BJ (cell line): ENCODE results near the gene NSG2. TPM values are rescaled to one million over a fixed set of nuclear protein-coding genes. Genes with fewer than 3 reads are reported as not detected.

ENCODE experiments used
- CTCF ChIA-PET: fragments of 350-600 bp; formaldehyde crosslinking; extraction: SDS; loops from one replicate; lab custom pipeline; 2021; ENCODE audit warnings: antibody characterized with exemption, inconsistent platforms; lab: Yijun Ruan, JAX
- POLR2A ChIA-PET: fragments of 300-600 bp; sonication (Branson Sonifier 250); formaldehyde crosslinking; extraction: SDS; loops from one replicate; lab custom pipeline; 2021; ENCODE audit warnings: antibody characterized with exemption; lab: Charles Lee
- DNase-seq: peaks from one replicate; pipeline ENCODE4 v3.0.0-alpha.2; 2011; ENCODE audit warnings: low read depth
- H3K27me3 ChIP-seq: 2 replicates; pipeline ENCODE4 v1.6.0; 2011; ENCODE audit warnings: low read length; ENCODE audit not compliant: control insufficient read depth, insufficient read depth
- H3K36me3 ChIP-seq: 2 replicates; pipeline ENCODE4 v1.5.1; 2011; ENCODE audit warnings: low read length; ENCODE audit not compliant: control insufficient read depth, insufficient read depth
- H3K4me3 ChIP-seq: 2 replicates; pipeline ENCODE4 v1.5.1; 2011; ENCODE audit warnings: low read depth, mild to moderate bottlenecking, control low read depth, low read length
- CTCF ChIP-seq: IDR thresholded peaks from 2 replicates; pipeline ENCODE4 v1.5.1; 2011; ENCODE audit warnings: low read depth, mild to moderate bottlenecking, control low read depth, inconsistent platforms, low read length, moderate library complexity; ENCODE audit not compliant: insufficient read depth
- polyA plus RNA-seq: library from polyadenylated mRNA; depleted of rRNA; stranded (reverse); fragments of >200 nt; gene quantifications from 2 replicates; pipeline ENCODE4 v1.2.3, GENCODE V29; 2011

NSG2 gene
- polyA plus RNA-seq, 1 experiment = 0.04 TPM

DNA sequence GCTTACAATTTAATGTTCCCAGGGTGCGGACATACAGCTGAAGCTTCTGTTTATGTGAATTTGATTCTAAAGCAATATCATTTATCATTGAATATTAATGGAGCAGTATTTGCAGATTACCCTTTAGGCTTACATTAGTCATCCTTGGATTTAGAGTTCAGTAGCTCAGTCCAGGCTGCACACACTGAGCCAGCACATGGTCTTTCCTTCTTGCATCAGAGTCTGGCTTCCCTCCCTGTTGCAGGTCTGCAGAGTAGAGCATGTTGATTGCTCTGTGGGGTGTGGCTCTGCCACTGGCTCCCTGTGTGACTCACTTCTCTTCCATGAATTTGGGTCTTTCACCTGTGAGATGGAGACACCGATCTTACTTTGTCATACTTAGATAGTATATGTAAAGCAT is 36.8 kb downstream of the NSG2 start:
- DNase-seq = no peak
- POLR2A ChIA-PET = no interaction called here
- Histone ChIP-seq H3K36me3 (no peaks in the 10 kb centered on the region), H3K27me3 (no peaks in the 10 kb centered on the region), H3K4me3 (no peak overlapping the region)
- CTCF ChIA-PET = no interaction called here
- no peak for TF ChIP-seq CTCF

GRCh38 chr5:174083056-174083827 is 37.7 kb downstream of the NSG2 start:
- no peak for TF ChIP-seq CTCF
- H3K36me3 ChIP-seq = no peaks in the 10 kb centered on the region
- no peaks in the 10 kb centered on the region for H3K27me3 ChIP-seq
- ChIA-PET CTCF (interaction anchor here (1.6 kb wide), 1 partner anchor 201 kb away, joined by 4 read pairs; no protein-coding TSS in a partner anchor), POLR2A (no interaction called here)
- DNase-seq = no peak
- no peak overlapping the region for H3K4me3 ChIP-seq

GRCh38 chr5:174084691-174085154 is 39.2 kb downstream of the NSG2 start:
- CTCF ChIA-PET = interaction anchor here (1.6 kb wide), 1 partner anchor 199 kb away, joined by 4 read pairs; no protein-coding TSS in a partner anchor
- no peak overlapping the region for H3K4me3 ChIP-seq
- peak; percentile 26 for DNase-seq
- H3K36me3 ChIP-seq = no peaks in the 10 kb centered on the region
- no peaks in the 10 kb centered on the region for H3K27me3 ChIP-seq
- no peak for TF ChIP-seq CTCF
- POLR2A ChIA-PET = no interaction called here

GRCh38 chr5:174086751-174087150 is 41.2 kb downstream of the NSG2 start:
- no peaks in the 10 kb centered on the region for H3K36me3 ChIP-seq
- no peak for TF ChIP-seq CTCF
- H3K4me3 ChIP-seq = no peak overlapping the region
- CTCF ChIA-PET = no interaction called here
- DNase-seq = peak; percentile 28
- POLR2A ChIA-PET = no interaction called here
- H3K27me3 ChIP-seq = no peaks in the 10 kb centered on the region

GRCh38 chr5:174087783-174088182 is 42.3 kb downstream of the NSG2 start:
- Histone ChIP-seq H3K4me3 (no peak overlapping the region), H3K36me3 (no peaks in the 10 kb centered on the region), H3K27me3 (no peaks in the 10 kb centered on the region)
- no peak for TF ChIP-seq CTCF
- CTCF ChIA-PET = no interaction called here
- POLR2A ChIA-PET = no interaction called here
- no peak for DNase-seq
